Measurements from ENCODE around the gene NOTUM. TPM values are rescaled to one million over a fixed set of nuclear protein-coding genes. Genes with fewer than 3 reads are reported as not detected.
A peak's percentile ranks its signal among the peaks of the same experiment; 100 is the strongest.

NOTUM gene
- total RNA-seq, 1 donor from 2014 or later = not detected

DNA sequence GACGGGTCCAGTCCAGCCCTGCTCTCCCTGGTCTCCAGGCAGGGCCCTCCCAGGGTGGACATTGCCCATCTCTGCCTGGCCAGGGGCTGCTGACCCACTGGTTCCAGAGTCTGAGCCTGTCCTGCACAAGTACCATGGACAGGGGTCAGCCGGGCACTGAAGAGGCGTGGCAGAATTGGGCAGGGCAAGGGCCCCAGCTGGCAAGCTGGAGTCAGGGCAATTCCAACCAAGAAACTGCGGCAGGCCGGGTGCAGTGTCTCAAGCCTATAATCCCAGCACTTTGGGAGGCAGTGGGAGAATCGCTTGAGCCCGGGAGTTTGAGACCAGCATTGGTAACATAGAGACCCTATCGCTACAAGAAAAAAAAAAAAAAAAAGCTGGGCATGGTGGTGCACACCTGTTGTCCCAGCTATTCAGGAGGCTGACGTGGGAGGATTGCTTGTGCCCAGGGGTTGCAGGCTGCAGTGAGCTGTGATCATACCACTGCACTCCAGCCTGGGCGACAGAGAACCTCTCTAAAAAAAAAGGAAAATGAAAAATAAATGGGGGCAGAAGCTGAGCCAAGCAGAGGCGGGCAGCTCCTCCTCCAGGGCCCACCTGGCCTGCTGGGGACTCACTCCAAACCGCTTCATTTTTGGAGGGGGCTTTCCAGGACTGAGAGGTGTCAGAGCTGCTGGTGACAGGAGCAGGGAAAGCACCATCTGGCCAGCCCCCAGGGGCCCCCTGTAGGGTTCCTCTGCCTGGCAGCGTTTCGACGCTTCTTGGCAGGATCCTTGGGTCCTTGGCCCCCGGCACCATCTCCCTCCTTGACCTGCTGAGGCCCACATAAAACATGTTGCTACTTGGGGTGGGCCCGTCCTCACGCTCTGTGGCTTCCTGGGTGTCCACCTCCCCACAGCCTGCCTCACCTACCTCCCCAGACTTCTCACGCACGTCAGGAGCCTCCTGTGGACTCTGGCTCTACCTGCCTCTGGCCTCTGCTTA is 30.6 kb downstream of the NOTUM start:
- intact Hi-C loops (cut with DNase I) = no loop called here
- no peak for DNase-seq (ENCODE audit: low spot score)
- ATAC-seq = no peak

DNA sequence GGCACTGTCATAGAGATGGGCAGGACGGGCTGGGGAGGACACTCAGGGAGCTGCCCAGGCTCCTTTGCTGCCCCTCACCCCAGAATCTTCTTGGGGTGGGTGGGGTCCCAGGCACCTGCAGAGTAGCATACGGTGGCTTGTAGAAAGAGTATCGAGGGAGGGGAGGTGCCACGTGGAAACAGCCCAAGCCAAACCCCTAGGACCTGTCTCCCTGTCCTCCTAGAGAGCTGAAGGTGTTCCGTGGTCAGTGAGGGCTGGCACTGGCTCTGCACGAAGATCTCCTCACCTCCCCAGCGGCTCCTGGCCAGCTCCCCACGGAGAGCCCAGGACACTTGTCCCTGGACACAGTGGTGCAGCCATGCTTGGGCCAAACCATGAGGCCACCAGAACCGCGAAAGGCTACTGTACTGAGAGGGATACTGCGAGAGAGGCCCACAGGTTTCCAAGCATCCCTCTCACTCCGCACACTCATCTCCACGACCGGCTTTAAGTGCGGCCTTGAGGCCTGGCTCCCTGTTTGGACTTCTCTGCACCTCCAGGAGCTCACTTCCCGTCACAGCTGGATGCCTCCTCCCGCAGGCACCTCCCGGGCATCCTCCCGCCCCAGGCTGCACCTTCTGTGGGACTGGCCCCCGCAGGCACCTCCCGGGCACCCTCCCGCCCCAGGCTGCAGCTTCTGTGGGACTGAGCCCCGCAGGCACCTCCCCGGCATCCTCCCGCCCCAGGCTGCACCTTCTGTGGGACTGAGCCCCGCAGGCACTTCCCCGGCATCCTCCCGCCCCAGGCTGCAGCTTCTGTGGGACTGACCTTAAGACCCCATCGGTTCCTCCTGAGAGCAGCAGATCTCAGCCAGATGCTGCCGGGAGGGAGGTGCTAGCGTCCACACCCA is 31.5 kb downstream of the NOTUM start:
- no peak for DNase-seq (ENCODE audit: low spot score)
- intact Hi-C loops (cut with DNase I) = no loop called here
- ATAC-seq = no peak

DNA sequence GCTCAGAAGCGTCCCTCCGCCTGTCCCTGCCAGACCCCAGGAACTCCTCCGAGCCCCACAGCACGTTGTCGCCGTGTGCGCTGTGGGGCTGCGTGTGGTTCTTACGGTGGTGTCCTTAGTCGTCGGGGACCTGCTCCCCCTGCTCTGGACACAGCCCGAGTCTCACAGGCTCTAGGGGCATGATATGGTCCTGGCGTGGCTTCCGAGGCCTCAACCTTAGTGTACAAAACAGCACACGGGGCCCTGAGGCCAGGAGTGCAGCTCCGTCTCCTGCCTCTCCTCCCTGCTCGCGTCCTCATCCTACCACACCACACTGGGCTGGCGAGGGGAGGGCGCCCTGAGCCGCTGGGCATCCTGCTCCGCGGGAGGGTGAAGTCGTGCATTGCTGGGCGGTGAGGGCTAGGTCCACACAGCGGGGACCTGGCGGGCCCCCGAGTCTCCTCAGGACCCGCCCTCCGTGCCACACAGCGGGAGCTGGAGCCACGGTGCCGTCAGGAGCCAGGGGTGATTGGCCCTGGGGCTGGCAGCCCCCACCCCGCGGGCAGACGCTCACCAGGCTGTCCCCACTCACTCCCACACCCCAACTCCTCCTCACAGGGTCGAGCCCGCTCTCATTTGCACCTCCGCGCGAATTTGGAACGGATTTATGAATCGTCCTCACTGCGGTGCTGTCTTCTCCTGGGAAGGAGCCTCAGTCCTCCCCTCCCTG is 32.3 kb downstream of the NOTUM start:
- DNase-seq (ENCODE audit: low spot score) = no peak
- intact Hi-C loops (cut with DNase I) = no loop called here
- ATAC-seq = no peak

DNA sequence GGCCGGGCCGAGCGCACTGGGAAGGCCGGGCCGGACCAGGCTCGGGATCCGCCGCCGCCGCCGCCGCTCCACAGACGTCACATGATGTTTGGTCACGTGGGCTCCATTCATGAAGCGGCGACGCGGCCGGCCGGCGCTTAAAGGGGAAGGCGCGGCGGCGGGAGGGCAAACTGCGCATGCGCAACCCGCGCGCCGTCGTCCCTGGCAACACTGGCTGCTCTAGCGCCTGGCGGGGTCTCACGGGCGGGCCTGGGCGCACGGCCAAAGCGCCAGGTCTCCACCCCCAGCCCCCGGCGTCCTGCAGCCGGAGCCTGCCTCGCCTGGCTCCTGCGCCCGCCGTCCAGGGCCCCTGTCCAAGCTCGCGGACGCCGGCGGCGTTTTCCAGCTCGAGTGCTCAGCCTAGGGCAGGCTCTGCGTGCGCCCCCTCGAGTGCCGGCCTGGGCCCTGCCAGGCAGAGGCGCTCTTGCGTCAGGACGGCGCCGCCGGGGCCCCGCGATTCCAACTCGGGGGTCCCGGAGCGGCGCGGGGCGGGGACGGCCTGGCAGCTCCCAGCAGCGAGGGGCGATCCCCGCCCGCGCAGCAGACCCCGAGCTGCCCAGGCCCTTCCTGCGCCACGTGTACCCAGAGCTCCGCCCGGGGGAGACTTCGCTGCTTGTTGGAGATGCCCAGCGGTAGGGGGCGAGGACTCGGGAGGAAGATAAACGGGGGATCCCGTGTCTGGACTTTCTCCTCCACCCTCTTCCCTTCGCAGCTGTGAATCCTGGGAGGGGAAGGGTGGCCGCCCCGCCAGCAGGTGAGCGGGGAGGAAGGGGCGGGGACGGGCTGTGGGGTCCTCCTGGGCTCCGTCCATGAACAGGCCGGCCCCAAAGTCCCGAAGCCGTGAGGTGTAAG is 33.1 kb downstream of the NOTUM start, which contains the start of gene MAFG:
TSS of gene MAFG (minus strand) at position 83 of the 891 bp plus-strand sequence. CDS start 4,550 bp downstream, outside the sequence.
- ATAC-seq (peak; percentile 75), DNase-seq (ENCODE audit: low spot score) (peak; percentile 97)
- intact Hi-C loops (cut with DNase I) = no loop called here

DNA sequence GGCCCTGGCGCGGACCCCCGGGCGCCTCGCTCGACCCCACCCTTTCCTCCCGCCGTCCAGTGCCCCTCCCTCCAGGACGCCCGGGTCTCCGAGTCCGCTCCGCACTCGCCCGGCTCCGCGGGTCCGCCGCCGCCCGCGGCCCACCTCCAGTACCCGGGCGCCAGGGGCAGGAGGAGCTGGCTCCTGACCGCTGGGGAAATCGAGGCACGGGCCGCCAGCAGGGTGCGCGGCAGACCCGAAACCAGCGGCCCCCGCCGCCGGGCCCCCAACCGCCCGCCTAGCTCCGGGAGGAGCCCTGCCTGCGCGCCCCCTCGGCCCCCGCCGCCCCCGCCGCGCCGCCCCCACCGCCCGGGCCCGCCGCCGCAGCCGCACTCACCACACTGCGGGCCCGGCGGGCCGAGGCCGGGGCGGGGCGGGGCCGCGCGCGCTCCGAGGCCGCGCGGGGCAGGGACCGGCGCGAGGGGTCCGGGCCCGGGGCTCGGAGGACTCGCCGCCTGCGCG is 33.8 kb downstream of the NOTUM start:
- DNase-seq (ENCODE audit: low spot score) = no peak
- intact Hi-C loops (cut with DNase I) = no loop called here
- ATAC-seq = no peak

DNA sequence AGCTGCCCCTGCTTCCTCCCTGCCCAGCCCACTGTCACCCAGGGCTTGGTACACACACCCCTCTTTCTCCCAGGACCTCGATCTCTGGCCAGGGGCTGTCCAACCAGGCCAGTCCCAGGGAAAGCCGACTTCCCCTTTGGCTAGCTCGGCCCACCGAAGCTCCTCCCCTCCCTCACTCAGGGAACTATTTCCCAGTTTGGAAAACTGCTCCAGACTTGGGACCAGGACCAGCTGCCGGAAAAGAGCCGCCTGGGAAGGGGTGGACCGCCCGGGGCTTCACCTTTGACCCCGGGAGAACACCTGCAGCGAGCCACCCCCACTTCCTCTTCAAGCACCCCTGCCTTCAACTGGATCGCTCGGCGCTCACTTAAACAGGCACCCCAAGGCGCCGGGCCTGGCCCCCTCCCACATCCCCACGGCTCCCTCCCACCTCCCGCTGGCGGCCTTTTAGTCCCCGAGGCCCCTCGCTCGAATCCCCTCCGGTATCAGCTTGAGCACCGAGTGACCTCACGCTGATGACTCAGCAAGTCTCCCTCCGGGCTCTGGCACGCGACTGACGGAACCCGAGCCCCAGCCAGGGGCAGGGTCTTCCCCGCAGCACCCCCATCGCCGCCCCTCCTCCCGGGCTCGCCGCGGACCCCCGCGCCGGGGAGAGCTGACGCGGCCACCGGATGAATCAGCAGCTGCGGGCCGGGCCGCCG is 34.4 kb downstream of the NOTUM start:
- intact Hi-C loops (cut with DNase I) = no loop called here
- DNase-seq (ENCODE audit: low spot score) (peak; percentile 86), ATAC-seq (peak; percentile 66)

DNA sequence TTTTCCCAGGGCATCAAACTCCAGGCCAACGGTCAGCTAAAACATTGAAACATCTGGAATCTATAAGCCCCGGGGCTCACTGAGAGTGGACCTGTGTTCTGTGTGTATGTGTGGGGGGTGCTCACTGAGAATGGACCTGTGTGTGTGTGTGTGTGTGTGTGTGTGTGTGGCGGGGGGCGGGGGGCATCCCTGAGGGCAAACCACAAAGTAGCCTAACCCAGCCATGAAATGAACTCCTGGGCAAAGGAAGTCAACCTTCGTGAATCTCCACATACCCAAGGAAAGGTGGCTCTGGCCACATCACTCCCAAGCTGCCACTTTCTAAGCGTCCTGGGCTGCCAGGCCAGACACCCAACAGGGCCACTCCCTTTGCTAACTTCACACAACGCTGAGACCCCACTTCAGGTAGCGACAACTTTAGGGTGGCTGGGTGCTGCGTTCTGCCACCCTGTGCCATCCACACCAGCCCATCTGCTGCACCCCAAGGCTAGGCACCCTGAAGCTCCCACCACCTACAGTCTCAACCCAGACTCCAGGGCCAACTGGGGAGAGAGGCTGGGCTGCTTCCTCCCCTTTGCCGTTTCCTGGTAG is 35.0 kb downstream of the NOTUM start:
- DNase-seq (ENCODE audit: low spot score) = no peak

DNA sequence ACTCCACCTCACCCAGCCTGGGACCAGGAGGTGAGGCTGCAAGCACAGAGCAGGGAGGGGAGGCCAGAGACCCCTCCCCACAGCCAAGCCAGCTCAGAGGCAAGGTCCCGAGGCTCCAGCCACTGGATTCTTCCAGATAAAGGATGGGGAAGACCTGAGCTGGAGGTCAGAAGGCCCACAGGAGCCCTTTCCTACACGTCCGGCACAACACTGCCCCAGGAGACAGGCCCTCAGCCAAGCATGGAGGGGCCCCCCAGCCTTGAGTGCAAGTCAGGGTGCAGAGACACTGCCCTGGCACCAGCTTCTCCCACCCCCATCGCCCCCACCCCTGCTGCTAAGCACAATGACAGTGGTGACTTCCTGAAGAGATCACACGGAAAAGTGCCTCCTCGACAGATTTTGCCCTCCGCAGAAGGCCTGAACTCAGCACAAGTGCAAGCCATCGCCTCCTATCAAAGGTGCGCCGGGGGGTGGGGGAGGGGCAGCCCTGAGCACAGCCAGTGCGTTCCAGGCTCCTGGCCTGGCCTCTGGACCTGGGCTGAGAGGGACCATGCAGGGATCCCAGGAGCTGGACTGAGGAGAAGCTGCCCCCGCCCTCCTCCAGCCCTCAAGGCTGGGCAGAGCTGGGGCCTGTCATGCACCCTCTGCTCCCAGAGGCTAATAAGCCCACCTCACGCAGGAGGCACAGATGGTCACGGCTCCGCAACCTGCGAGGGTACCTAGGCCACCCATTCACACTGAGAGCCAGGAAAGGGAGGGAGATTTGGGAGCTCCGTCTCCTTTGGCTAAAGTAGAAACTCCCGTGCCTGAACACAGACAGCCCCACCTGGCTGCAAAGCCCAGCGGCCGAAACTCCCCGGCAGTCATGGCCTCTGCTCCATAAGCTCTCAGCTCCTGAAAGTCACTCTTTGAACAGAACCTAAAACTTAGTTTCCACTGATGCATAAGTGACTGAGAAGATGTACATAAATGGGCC is 36.1 kb downstream of the NOTUM start:
- intact Hi-C loops (cut with DNase I) = no loop called here
- no peak for DNase-seq (ENCODE audit: low spot score)
- no peak for ATAC-seq

More for the DNA sequence above, 35.0 kb downstream of the NOTUM start:
- intact Hi-C loops (cut with DNase I) = no loop called here
- ATAC-seq = no peak

DNA sequence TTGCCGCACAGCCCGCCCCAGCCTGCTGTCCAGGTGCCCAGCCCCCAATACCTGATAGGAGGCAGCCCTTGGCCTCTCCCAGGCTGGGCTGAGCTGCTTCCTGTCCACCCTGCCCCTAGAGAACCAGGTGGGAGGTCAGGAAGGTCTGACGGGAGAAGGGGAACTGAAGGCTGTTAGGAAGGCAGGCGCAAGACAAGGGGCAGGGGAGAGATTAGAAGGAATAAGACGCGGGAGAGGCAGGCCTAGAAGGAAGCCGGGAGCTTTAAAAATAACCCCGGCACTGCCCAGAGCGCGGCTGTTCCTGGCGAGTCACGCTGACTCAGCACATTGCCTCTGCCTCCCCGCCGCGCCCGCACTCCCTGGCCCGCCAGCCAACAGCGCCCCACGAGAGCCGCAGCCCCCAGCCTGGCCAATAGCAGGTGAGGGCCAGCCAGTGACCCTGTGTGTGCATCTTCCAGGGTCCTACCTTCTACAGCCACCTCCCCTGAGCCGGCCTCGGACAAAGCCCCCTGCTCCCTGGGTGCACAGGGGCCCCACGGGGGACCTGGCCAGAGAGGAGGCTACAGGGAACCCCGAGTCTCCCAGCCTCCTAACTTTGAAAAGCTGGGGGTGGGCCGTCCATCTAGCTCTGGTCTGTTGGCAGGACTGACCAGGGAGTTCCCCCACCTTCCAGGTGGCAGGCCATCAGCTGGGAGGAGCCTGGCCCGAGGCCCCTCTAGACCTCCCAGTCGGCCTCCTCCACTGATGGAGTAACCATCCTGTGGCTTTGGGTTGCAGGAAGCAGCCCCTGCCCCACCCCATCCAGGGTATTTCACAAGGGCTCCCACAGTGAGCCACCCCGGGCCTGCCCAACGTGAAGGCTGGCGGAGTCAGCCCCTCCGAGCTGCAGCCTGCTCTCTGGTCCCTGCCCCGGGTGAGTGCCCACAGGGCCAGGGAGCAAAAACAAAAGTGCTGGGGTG is 37.4 kb downstream of the NOTUM start:
- DNase-seq (ENCODE audit: low spot score) (peak; percentile 85), ATAC-seq (peak; percentile 48)
- intact Hi-C loops (cut with DNase I) = no loop called here

DNA sequence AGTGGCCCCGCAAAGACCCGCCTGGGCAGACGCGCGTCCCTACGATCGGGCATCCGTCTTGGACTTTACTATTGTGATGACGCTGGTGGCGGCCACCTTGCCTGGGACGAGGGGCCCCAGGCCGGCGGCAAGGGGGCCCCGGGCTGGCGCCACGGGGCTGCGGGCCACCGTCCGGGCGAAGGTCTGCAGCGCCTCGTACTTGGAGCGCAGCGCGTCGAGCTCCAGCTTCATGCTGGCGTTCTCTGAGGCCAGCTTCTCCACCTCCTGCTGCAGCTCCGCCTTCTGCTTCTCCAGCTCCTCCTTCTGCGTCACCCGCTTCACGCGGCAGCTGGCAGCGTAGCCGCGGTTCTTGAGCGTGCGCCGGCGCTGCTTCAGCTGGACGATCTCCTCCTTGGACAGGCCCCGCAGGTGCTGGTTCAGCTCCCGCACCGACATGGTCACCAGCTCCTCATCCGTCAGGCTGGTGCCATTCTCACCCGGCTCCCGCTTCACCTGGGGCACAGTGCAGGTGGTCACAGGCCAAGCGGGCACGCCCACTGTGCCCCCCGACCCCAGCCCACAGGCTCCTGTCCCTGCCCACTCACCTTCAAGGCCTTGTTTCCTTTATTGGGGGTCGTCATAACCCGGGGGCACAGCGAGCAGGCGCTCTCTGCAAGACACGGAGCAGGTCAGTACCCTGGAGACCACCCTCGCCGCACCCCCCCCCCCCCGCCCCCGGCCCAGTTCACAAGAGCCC is 38.3 kb downstream of the NOTUM start:
- intact Hi-C loops (cut with DNase I) = no loop called here
- no peak for DNase-seq (ENCODE audit: low spot score)
- ATAC-seq = no peak

DNA sequence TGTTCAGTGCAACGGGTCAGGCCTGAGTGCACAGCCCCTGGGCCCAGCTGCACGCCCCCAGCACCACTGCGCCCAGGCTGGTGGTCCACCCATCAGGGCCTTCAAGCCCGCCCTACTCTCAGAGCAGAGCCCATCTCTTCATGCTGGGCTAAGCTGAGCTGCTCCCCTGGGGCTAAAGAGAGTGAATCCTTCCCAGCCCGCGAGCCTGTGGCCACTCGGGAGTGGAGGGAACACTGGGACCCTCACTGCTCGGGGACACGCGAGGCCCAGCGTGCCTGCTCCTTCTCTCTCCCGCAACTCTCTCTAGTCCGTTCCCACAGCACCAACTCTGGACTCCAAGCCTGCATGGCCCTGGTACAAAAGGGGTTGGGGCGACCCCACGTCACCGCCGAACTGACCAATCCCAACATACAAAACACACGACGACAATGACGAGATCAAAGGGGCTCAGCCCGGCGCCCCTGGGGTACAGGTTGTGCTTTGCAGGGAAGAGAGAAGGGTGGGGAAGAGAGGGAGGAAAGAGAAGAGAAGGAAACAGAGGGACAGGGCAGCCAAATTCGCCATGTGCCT is 38.9 kb downstream of the NOTUM start:
- intact Hi-C loops (cut with DNase I) = no loop called here
- ATAC-seq (no peak), DNase-seq (ENCODE audit: low spot score) (no peak)

DNA sequence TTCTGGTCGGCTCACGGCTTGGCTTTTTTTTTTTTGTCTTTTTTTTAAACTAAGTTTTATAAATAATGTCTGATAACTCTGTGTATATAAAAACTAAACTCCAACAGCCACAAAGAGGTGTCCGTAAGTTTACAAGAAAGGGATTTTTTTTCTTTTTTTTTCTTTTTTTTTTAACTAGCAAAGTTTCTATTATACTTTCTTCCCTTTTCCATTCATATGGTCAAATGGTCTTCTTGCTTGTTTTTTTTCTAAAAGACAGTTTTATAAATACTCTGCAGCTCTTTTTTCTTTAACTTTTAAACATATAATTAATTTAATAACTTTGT is 39.5 kb downstream of the NOTUM start:
- ATAC-seq (no peak), DNase-seq (ENCODE audit: low spot score) (no peak)
- intact Hi-C loops (cut with DNase I) = no loop called here

DNA sequence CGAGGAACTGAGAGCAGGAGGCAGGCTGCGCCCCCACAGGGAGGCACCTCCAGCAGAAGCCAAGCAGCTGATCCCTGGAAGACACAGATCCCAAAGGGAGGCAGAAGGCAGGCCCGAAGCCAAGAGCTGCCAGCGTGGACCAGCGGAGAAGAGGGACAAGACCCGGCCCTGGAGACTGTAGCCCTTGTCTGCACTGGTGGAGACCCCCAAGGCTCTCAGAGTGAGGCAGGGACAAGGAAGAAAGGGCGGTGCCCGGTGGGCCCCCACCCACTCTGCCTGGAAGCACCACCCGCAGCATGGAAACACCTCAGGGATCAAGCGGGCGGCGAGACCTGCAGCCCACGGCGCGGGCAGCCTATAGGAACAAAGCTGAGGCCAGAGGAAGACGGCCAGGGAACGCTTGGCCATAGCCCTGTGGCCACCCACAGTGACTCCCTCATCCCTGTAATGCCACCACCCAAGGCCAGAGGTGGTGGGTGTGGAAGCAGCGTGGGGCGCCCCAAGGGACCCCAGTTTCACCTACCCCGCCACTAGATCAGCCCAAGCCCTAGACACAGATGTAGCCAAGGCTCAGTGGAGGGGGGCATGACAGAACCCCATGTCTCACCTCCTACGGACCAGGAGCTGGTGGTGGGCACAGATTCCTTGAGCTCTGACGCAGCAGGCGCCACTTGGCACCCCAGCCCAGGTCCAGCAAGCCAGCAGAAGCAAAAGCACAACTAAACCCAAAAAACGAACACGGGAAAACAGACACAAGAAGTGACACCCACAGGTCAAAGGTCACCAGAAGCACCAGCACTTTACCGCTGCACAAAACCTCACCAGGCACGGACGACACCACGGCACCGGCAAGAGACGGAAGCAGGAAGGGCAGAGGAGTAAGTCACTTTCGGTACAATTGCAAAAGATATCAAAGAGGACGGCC is 40.1 kb downstream of the NOTUM start:
- ATAC-seq (no peak), DNase-seq (ENCODE audit: low spot score) (no peak)
- intact Hi-C loops (cut with DNase I) = no loop called here

Data from sciatic nerve (tissue), 2 donors.